Mesenchymal stem cell (in vitro differentiated cells and primary cell): ENCODE results near the gene C15orf39.
"Not testable (repeated sequence)": the region's sequence is repeated elsewhere in the genome, so short reads cannot be mapped to it uniquely, and the experiment has no call there.

ENCODE experiments used
- DNase-seq: peaks from one replicate; pipeline ENCODE4 v3.0.0-alpha.2; 2013
- H2AFZ ChIP-seq: one replicate; pipeline ENCODE4 v1.6.1; 2013; ENCODE audit warnings: low read depth, mild to moderate bottlenecking, control low read depth, inconsistent platforms, low read length, moderate library complexity
- H2AK5ac ChIP-seq: 2 replicates; pipeline ENCODE4 v1.6.1; 2013; ENCODE audit warnings: low read length, moderate library complexity, mild to moderate bottlenecking, inconsistent platforms; ENCODE audit not compliant: severe bottlenecking
- H2BK120ac ChIP-seq: one replicate; pipeline ENCODE4 v1.6.1; 2013; ENCODE audit warnings: low read depth, mild to moderate bottlenecking, inconsistent platforms, low read length, moderate library complexity
- H2BK12ac ChIP-seq, 2 experiments: one replicate each; pipeline ENCODE4 v1.6.1; 2013; ENCODE audit warnings: inconsistent platforms in 2 of 2, low read length in 2 of 2, mild to moderate bottlenecking in 2 of 2, moderate library complexity in 2 of 2, control low read depth in 1 of 2
- H2BK15ac ChIP-seq: one replicate; pipeline ENCODE4 v1.6.1; 2013; ENCODE audit warnings: mild to moderate bottlenecking, low read depth, inconsistent platforms; ENCODE audit not compliant: poor library complexity, severe bottlenecking
- H2BK5ac ChIP-seq: 2 replicates; pipeline ENCODE4 v1.6.1; 2013; ENCODE audit warnings: low read depth, mild to moderate bottlenecking, low read length, control low read depth, inconsistent platforms; ENCODE audit not compliant: poor library complexity, severe bottlenecking
- H3K14ac ChIP-seq, 2 experiments: one replicate each; pipeline ENCODE4 v1.6.1; 2013; ENCODE audit warnings: inconsistent platforms in 2 of 2, low read length in 2 of 2, control low read depth in 1 of 2, mild to moderate bottlenecking in 1 of 2, moderate library complexity in 1 of 2
- H3K18ac ChIP-seq, 2 experiments: one replicate each; pipeline ENCODE4 v1.6.1; 2013; ENCODE audit warnings: inconsistent platforms in 2 of 2, low read length in 2 of 2, control low read depth in 1 of 2, low read depth in 1 of 2, mild to moderate bottlenecking in 1 of 2
- H3K23ac ChIP-seq, 2 experiments: one replicate each; pipeline ENCODE4 v1.6.1; 2013; ENCODE audit warnings: inconsistent platforms in 2 of 2, low read length in 2 of 2, mild to moderate bottlenecking in 2 of 2, moderate library complexity in 2 of 2, control low read depth in 1 of 2
- H3K27ac ChIP-seq: 2 replicates; pipeline ENCODE4 v1.5.1; 2013; ENCODE audit warnings: mild to moderate bottlenecking, moderate library complexity, low read length, control low read depth, inconsistent platforms; ENCODE audit not compliant: poor library complexity, severe bottlenecking
- H3K27me3 ChIP-seq, 2 experiments: 2 replicates each; pipeline versions ENCODE4 v1.6.1 to v1.7.0; 2013; ENCODE audit warnings: low read length in 2 of 2, mild to moderate bottlenecking in 2 of 2, moderate library complexity in 2 of 2, control low read depth in 1 of 2, inconsistent platforms in 1 of 2; ENCODE audit not compliant: control insufficient read depth in 1 of 2, insufficient read depth in 1 of 2
- H3K36me3 ChIP-seq, 2 experiments: 2 replicates each; pipeline versions ENCODE4 v1.6.1 to v1.7.0; 2013; ENCODE audit warnings: low read length in 2 of 2, control low read depth in 1 of 2, inconsistent platforms in 1 of 2, low read depth in 1 of 2, mild to moderate bottlenecking in 1 of 2; ENCODE audit not compliant: insufficient read depth in 2 of 2, control insufficient read depth in 1 of 2
- H3K4ac ChIP-seq, 2 experiments: one replicate each; pipeline ENCODE4 v1.6.1; 2013; ENCODE audit warnings: inconsistent platforms in 2 of 2, low read length in 2 of 2, mild to moderate bottlenecking in 2 of 2, moderate library complexity in 2 of 2, control low read depth in 1 of 2, low read depth in 1 of 2
- H3K4me1 ChIP-seq: 2 replicates; pipeline ENCODE4 v1.6.1; 2013; ENCODE audit warnings: low read depth, low read length, control low read depth; ENCODE audit not compliant: control insufficient read depth, insufficient read depth
- H3K4me2 ChIP-seq: 2 replicates; pipeline ENCODE4 v1.6.1; 2013; ENCODE audit warnings: low read length, mild to moderate bottlenecking, inconsistent platforms; ENCODE audit not compliant: poor library complexity, severe bottlenecking
- H3K4me3 ChIP-seq, 2 experiments: 2 replicates each; pipeline versions ENCODE4 v1.5.1 to v1.7.0; 2013; ENCODE audit warnings: low read length in 2 of 2, mild to moderate bottlenecking in 2 of 2, control low read depth in 1 of 2, low read depth in 1 of 2; ENCODE audit not compliant: insufficient read depth in 1 of 2
- H3K79me1 ChIP-seq: replicated peaks from 2 replicates; pipeline ENCODE4 v1.6.1; 2013; ENCODE audit warnings: mild to moderate bottlenecking, control low read depth, low read length, inconsistent platforms; ENCODE audit not compliant: poor library complexity, severe bottlenecking
- H3K9ac ChIP-seq: 2 replicates; pipeline ENCODE4 v1.7.0; 2013; ENCODE audit warnings: mild to moderate bottlenecking, low read length, moderate library complexity
- H3K9me3 ChIP-seq: 2 replicates; pipeline ENCODE4 v1.7.0; 2013; ENCODE audit warnings: mild to moderate bottlenecking, low read length; ENCODE audit not compliant: control insufficient read depth
- H4K8ac ChIP-seq: one replicate; pipeline ENCODE4 v1.6.1; 2013; ENCODE audit warnings: inconsistent platforms, mild to moderate bottlenecking, low read length, moderate library complexity
- H4K91ac ChIP-seq: one replicate; pipeline ENCODE4 v1.6.1; 2013; ENCODE audit warnings: mild to moderate bottlenecking, low read length, inconsistent platforms
- WGBS: methylation state at CpG from one replicate; pipeline ENCODE4 v1.1.7; 2013; ENCODE audit warnings: mixed read lengths; 5-methylcytosine and 5-hydroxymethylcytosine counted together

Gene C15orf39

GRCh38 chr15:75164625-75165350, 36.9 kb upstream of the C15orf39 start:
- H3K4me1 ChIP-seq, result no peaks in the 10 kb centered on the region
- no peak for DNase-seq
- no peak overlapping the region for H2BK120ac ChIP-seq
- H3K9ac ChIP-seq, result no peak overlapping the region
- H3K4me3 ChIP-seq, result no peak overlapping the region
- no peak overlapping the region for H2BK12ac ChIP-seq
- H3K4me2 ChIP-seq, result no peak overlapping the region
- H3K79me1 ChIP-seq, result no peaks in the 10 kb centered on the region
- H3K4ac ChIP-seq, result no peak overlapping the region
- H4K91ac ChIP-seq, result no peak overlapping the region
- WGBS, result 40% methylated on average over 1 of the region's 4 CpGs
- H3K14ac ChIP-seq, result no peak overlapping the region
- no peak overlapping the region for H2BK15ac ChIP-seq
- no peaks in the 10 kb centered on the region for H3K36me3 ChIP-seq
- H3K27ac ChIP-seq, result no peak overlapping the region
- no peak overlapping the region for H2AK5ac ChIP-seq
- no peak overlapping the region for H4K8ac ChIP-seq
- H3K18ac ChIP-seq, result no peak overlapping the region
- peaks cover 3% of the 10 kb centered on the region for H3K9me3 ChIP-seq
- H2AFZ ChIP-seq, result no peak overlapping the region
- H2BK5ac ChIP-seq, result no peak overlapping the region
- H3K27me3 ChIP-seq, result peaks cover 0 to 10% of the 10 kb centered on the region in 2 experiments
- no peak overlapping the region for H3K23ac ChIP-seq

GRCh38 chr15:75166489-75167063, 35.1 kb upstream of the C15orf39 start:
- H3K4me3 ChIP-seq, H2BK120ac ChIP-seq, H3K27ac ChIP-seq, H3K27me3 ChIP-seq, H2AFZ ChIP-seq, H3K79me1 ChIP-seq, H3K23ac ChIP-seq, H3K14ac ChIP-seq, H3K36me3 ChIP-seq, H3K18ac ChIP-seq, H3K4ac ChIP-seq, H4K8ac ChIP-seq, H3K9ac ChIP-seq, H4K91ac ChIP-seq, H3K4me2 ChIP-seq, H3K9me3 ChIP-seq, H3K4me1 ChIP-seq, DNase-seq, H2BK15ac ChIP-seq, H2BK5ac ChIP-seq, H2AK5ac ChIP-seq, H2BK12ac ChIP-seq: not testable (repeated sequence)
- 73% methylated on average over 8 of the region's 8 CpGs for WGBS

- Histone ChIP-seq H3K18ac (peak overlapping the region in 1 of 2 experiments; percentile 8), H2BK12ac (no peak overlapping the region), H2AFZ (no peak overlapping the region), H2BK5ac (no peak overlapping the region), H3K23ac (no peak overlapping the region), H3K4me2 (no peak overlapping the region), H2BK15ac (no peak overlapping the region), H3K79me1 (no peaks in the 10 kb centered on the region), H3K4me1 (peaks cover 8% of the 10 kb centered on the region), H2AK5ac (no peak overlapping the region), H3K4ac (no peak overlapping the region), H3K9ac (peak overlapping the region; percentile 19), H3K36me3 (no peaks in the 10 kb centered on the region), H2BK120ac (no peak overlapping the region), H3K27ac (no peak overlapping the region), H4K91ac (no peak overlapping the region), H3K4me3 (no peak overlapping the region), H4K8ac (no peak overlapping the region), H3K27me3 (peaks cover 0 to 8% of the 10 kb centered on the region in 2 experiments), H3K9me3 (peaks cover 3% of the 10 kb centered on the region), H3K14ac (no peak overlapping the region)
- peak; percentile 75 for DNase-seq
- WGBS, result 80% methylated on average over 5 of the region's 5 CpGs
Measured at GRCh38 chr15:75167588-75168350, 33.9 kb upstream of the C15orf39 start.

GRCh38 chr15:75168374-75168773, 33.3 kb upstream of the C15orf39 start:
- no peak for DNase-seq

More at GRCh38 chr15:75168374-75168773, 33.3 kb upstream of the C15orf39 start:
- H2AK5ac ChIP-seq, result no peak overlapping the region
- H2BK15ac ChIP-seq, result no peak overlapping the region
- H2BK5ac ChIP-seq, result no peak overlapping the region
- no peaks in the 10 kb centered on the region for H3K79me1 ChIP-seq
- H3K9me3 ChIP-seq, result peaks cover 3% of the 10 kb centered on the region
- no peak overlapping the region for H3K14ac ChIP-seq
- no peak overlapping the region for H3K27ac ChIP-seq
- H4K91ac ChIP-seq, result no peak overlapping the region
- no peaks in the 10 kb centered on the region for H3K36me3 ChIP-seq
- no peak overlapping the region for H3K4me2 ChIP-seq
- 50% methylated on average over 2 of the region's 4 CpGs for WGBS
- no peak overlapping the region for H3K18ac ChIP-seq
- H3K4me3 ChIP-seq, result no peak overlapping the region
- no peak overlapping the region for H4K8ac ChIP-seq
- no peak overlapping the region for H2BK12ac ChIP-seq
- peaks cover 0 to 5% of the 10 kb centered on the region in 2 experiments for H3K27me3 ChIP-seq
- H3K4ac ChIP-seq, result no peak overlapping the region
- no peak overlapping the region for H2AFZ ChIP-seq
- H3K9ac ChIP-seq, result peak overlapping the region; percentile 19
- no peak overlapping the region for H2BK120ac ChIP-seq
- no peak overlapping the region for H3K23ac ChIP-seq
- peaks cover 8% of the 10 kb centered on the region for H3K4me1 ChIP-seq
